ENCODE data around the gene PRKCZ. TPM values are rescaled to one million over a fixed set of nuclear protein-coding genes. Genes with fewer than 3 reads are reported as not detected.

The PRKCZ gene
- total RNA-seq, 1 donor from 2014 or later: 17.9 TPM

GRCh38 chr1:2203671-2204414, 153.6 kb downstream of the PRKCZ start:
- peak overlapping the region; percentile 88 for H3K27ac ChIP-seq
- peak overlapping the region; percentile 49 to 54 for H3K4me3 ChIP-seq

GRCh38 chr1:2204415-2205190, 154.4 kb downstream of the PRKCZ start:
- intact Hi-C loops (cut with DNase I): no loop called here
- H3K4me3 ChIP-seq: peak overlapping the region; percentile 49 to 54
- peak overlapping the region; percentile 88 for H3K27ac ChIP-seq
- no peaks in the 10 kb centered on the region for H3K27me3 ChIP-seq
- no peak for DNase-seq (ENCODE audit: extremely low spot score in 2 of 2)
- H3K36me3 ChIP-seq: no peaks in the 10 kb centered on the region
- TF ChIP-seq CTCF (IDR thresholded peaks at IDR 0.05) (no peak), POLR2AphosphoS5 (IDR thresholded peaks at IDR 0.05; ENCODE audit: insufficient read depth in 1 of 2, low read depth in 1 of 2) (peak in 1 of 2 donors; percentile 88), POLR2A (IDR thresholded peaks at IDR 0.05) (peak in 1 of 2 donors; percentile 58)
- no peaks in the 10 kb centered on the region for H3K9me3 ChIP-seq
- peaks cover 72% of the 10 kb centered on the region for H3K4me1 ChIP-seq

More at GRCh38 chr1:2203671-2204414, 153.6 kb downstream of the PRKCZ start:
- TF ChIP-seq CTCF (IDR thresholded peaks at IDR 0.05) (no peak), POLR2A (IDR thresholded peaks at IDR 0.05) (no peak)
- Histone ChIP-seq H3K27me3 (no peaks in the 10 kb centered on the region), H3K36me3 (no peaks in the 10 kb centered on the region), H3K4me1 (peaks cover 72% of the 10 kb centered on the region), H3K9me3 (no peaks in the 10 kb centered on the region)
- no peak for DNase-seq (ENCODE audit: extremely low spot score in 2 of 2)
- intact Hi-C loops (cut with DNase I): no loop called here

GRCh38 chr1:2205191-2205952, 155.2 kb downstream of the PRKCZ start:
- no peaks in the 10 kb centered on the region for H3K27me3 ChIP-seq
- H3K4me3 ChIP-seq: peak overlapping the region; percentile 45 to 56
- H3K4me1 ChIP-seq: peaks cover 72% of the 10 kb centered on the region
- H3K36me3 ChIP-seq: no peaks in the 10 kb centered on the region
- intact Hi-C loops (cut with DNase I): no loop called here
- DNase-seq (ENCODE audit: extremely low spot score in 2 of 2): no peak
- H3K9me3 ChIP-seq: no peaks in the 10 kb centered on the region
- TF ChIP-seq POLR2A (IDR thresholded peaks at IDR 0.05) (peak in 1 of 2 donors; percentile 73), CTCF (IDR thresholded peaks at IDR 0.05) (no peak), POLR2AphosphoS5 (IDR thresholded peaks at IDR 0.05; ENCODE audit: insufficient read depth in 1 of 2, low read depth in 1 of 2) (peak in 1 of 2 donors; percentile 91)
- peak overlapping the region; percentile 97 for H3K27ac ChIP-seq

- no peaks in the 10 kb centered on the region for H3K27me3 ChIP-seq
- H3K36me3 ChIP-seq: no peaks in the 10 kb centered on the region
- no peak for DNase-seq (ENCODE audit: extremely low spot score in 2 of 2)
- intact Hi-C loops (cut with DNase I): no loop called here
- H3K4me1 ChIP-seq: peaks cover 73% of the 10 kb centered on the region
- peak overlapping the region; percentile 97 for H3K27ac ChIP-seq
- H3K4me3 ChIP-seq: peak overlapping the region; percentile 25 to 38
- TF ChIP-seq CTCF (IDR thresholded peaks at IDR 0.05) (no peak), POLR2A (IDR thresholded peaks at IDR 0.05) (no peak), POLR2AphosphoS5 (IDR thresholded peaks at IDR 0.05; ENCODE audit: insufficient read depth in 1 of 2, low read depth in 1 of 2) (no peak)
- no peaks in the 10 kb centered on the region for H3K9me3 ChIP-seq
Measured at GRCh38 chr1:2206813-2207487, 156.7 kb downstream of the PRKCZ start.

Data from vagina (tissue), 2 donors.